ENCODE results near the gene CLCNKA.

DNA sequence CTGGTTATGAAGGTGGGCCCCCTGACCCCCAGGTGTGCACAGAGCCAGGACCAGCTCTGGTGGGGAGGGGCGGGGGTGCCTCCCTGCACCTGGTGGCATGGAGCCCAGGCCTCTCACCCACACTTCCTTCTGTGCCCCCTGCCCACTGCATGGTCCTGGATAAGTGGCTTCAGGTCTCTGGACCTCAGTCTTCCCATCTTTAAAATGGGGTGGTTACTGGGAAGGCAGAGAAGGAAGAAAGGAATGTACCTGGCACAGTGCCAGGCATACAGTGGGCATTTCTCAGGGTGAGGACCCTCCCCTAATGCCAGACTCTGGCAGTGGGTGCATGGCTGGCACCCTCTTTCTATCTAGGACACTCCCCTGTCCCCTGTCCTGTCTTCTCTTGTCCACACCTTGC is 7.5 kb downstream of the CLCNKA start:
- TF ChIP-seq, protein P1, sequence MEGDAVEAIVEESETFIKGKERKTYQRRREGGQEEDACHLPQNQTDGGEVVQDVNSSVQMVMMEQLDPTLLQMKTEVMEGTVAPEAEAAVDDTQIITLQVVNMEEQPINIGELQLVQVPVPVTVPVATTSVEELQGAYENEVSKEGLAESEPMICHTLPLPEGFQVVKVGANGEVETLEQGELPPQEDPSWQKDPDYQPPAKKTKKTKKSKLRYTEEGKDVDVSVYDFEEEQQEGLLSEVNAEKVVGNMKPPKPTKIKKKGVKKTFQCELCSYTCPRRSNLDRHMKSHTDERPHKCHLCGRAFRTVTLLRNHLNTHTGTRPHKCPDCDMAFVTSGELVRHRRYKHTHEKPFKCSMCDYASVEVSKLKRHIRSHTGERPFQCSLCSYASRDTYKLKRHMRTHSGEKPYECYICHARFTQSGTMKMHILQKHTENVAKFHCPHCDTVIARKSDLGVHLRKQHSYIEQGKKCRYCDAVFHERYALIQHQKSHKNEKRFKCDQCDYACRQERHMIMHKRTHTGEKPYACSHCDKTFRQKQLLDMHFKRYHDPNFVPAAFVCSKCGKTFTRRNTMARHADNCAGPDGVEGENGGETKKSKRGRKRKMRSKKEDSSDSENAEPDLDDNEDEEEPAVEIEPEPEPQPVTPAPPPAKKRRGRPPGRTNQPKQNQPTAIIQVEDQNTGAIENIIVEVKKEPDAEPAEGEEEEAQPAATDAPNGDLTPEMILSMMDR (IDR thresholded peaks at IDR 0.05; ENCODE audit: low read length), result no peak
- no peak for TF ChIP-seq EZH2 (IDR thresholded peaks at IDR 0.05; ENCODE audit: borderline replicate concordance, low read length)

Data from OCI-LY1 (cell line).